ENCODE results near the gene CIAO3.
"Not testable (repeated sequence)": the region's sequence is repeated elsewhere in the genome, so short reads cannot be mapped to it uniquely, and the experiment has no call there.

CIAO3 gene

DNA sequence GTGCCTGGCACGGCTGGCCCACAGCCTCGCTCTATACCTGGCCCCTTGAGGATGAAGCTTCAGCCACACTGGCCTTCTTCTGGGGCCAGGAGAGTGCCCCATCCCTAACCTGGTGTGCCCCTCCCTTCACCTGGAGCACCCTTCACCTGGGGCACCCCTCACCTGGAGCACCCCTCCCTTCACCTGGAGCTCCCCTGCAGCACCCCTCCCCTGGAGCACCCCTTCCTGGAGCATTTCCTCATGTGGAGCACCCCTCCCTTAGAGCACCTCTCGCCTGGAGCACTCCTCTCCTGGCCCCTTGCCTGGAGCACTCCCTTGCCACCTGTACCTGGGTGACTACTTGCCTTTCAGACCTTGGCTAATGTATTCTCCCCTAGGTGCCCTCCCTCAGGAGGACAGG, 32.8 kb downstream of the CIAO3 start:
- DNase-seq = no peak

DNA sequence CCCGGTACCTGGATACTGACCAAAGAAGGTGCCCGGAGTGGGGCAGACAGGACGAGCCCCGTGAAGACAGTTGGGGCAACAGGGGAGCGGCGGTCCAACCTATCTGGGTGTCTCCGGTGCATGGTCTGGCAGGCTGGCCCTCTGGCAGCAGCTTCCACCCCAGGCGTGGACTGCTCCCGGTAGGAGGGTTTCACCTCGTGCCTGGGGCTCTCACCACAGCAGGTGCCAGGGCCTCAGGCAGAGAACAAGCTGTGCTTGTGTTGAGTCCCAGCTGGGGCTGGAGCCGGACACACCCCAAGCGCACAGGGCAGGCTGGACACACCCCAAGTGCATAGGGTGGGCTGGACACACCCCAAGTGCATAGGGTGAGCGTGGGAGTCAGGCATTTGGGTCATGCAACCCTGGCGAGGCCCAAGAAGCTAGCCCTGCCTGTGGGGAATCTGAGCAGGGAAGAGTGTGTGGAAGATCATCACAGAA, 33.7 kb downstream of the CIAO3 start:
- DNase-seq = no peak

DNA sequence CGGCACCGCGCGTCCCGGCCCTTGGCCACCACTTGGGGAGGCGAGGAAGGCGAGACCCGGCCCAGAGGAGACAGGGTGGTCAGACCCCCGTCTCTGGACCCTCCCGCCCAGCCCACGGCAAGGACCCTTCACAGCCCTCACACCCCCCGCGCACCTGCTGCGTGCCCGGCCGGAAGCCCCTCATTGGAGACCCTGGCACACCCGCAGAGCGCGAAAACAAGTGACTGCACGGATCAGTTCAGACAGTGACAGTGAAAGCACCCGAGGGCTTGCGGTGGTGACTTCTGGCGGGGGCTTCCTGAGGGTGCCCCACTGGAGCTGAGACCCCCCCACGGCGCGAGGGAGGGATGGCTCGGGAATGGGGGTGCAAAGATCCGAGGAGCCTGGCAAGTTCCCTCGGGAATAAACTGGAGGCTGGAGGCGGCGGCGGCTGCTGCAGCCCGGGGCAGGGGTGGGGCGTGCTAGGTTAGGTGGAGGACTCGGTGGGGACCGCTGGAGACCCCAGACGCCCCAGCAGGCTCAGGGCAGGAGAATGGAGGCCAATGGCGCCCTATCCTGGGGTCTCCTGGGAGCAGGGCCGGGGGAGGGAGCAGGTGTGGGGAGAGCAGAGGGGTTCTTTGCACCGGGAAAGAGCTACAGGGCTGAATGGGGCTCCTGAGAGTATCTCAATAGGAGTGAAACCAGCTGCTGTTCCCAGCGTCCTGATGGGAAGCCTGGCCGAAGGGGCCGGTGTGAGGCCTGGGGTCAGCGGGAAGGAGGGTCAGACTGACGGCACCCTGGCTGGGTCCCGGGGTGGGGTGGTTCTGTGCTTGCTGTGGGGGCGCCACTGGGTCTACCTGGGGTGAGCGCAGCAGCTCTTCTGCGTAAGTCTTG, 34.4 kb downstream of the CIAO3 start:
- no peak for DNase-seq

DNA sequence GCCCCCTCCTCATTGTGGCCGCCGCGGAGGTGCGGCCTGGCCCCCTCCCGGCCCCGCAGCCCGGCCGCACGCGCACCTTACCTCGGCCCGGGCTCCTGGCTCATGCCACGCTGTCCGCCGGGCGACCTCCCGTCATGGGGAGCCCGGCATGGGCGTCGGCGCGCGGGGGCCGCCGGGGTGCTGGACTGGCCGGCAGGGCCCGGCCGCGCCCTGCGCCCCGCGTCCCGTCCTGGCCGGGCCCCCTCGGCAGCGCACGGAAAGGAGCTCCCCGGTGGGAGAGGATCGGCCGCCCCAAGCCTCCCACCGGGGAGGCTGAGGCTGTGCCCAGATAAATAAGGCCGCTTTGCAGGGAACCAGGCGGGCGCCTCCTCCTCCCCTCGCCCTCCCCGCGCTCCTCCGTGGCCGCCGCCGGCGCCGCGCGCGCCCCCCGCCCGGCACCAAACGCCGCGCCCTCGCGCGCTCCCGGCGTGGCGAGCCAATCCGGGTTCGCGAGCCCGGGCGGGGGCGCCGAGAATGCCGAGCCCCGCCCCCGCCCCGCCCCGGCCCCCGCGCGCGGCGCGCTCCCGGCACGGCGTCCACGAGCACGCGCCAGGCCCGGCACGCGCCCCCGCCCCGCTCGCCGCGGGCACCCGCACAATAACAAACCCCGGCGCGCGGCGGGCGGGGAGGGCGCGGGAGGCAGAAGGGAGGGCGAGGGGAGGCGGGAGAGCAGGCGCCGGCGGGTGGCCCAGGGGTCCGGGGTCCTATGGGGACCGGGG, 35.2 kb downstream of the CIAO3 start, which contains the start of gene FBXL16:
Gene FBXL16 (minus strand): TSS at position 371 of the 758 bp plus-strand sequence. CDS start 8,396 bp downstream, outside the sequence.
- DNase-seq = no peak

DNA sequence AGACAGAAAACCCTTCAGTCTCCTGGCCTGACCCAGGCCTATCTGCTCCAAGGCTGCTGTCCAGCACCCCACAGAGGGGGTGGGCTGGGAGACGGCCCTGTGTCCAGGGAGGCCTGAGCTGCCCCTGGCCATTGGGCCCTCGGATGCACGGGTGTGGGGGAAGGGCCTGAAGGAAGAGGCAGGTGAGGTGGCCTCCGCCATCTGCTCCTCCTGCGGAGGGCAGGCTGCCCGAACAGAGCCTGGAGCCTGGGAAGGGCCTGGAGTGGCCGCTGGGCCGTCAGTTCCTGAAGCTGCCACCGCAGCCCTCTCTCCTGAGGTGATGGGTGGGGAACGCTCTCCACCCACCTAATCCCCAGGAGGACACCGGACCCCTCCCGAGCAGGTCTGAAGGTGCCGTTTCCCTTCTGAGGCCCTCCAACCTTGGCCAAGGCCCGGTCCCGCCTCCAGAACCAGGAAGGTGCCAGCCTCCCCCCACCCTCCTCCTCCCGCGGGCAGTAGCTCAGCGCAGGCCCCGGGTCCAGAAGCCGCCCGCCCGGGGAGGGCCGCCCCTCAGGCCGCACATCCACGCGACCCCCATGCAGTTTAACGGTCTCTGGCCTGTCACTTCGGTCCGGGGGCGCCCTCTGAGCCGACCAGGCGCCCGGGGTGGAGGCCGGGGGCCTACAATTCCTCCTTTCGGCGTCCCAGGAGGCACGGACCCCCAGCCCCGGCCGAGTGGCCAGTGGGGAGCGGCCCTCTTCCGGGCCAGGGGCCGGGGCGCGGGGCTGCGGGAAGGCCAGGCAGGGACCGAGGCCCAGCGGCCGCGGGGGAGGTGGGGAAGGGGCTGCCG, 36.0 kb downstream of the CIAO3 start:
- DNase-seq = no peak

DNA sequence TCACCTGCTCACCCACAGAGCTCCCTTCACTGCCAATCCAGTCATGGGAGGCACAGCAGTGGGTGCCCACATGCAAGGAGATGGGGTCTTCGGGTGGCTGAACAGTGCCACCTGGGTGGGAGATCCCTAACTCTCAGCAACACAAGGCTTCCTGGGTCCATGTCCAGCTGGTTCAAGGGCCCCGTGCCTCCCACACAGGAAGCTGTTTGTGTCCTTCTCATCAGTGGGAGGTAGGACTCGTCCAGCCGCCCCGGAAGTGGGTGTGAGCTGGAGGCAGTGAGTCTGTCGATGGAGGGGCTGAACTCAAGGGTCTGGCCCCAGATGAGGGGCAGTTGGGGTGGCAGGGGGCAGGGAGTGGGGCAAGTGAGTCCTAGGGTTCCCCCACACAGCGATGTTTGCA, 36.8 kb downstream of the CIAO3 start:
- DNase-seq = no peak

DNA sequence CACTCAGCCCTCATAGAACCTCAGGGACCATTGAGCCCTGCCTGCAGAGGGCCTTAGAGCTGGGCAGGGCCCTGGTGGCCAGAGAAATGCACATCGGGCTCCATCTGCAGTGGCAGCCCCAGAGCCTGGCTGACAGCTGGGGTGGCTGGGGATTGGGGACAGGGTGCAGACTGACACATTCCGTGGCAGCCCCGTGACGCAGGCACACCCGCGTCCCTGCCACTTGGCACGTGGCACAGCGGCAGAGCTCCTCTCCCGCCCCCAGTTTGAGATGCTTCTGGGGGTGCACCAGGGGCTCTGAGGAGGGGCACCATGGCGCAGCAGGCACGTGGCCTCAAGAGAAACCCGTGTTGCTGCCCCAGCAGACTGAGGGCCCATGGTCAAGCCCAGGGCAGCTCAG, 37.4 kb downstream of the CIAO3 start:
- DNase-seq = no peak

DNA sequence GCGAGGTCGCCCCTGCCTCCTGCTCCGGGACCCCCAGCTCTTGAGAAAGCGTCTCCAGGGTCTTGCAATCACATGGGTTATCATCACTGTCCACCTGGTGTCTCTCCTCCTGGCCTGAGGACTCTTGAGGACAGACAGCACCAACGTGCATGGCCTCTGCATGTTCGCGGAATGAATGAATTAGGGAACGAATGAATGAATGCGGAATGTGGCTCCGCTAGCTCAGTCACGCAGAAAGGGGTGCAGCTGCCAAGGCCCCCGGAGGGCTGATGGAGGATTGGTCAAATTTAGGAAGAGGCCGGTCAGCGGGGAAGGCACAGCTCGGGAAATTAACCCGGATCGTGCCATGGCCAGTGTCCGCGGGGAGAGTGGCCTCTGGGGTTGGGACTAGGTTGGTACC, 38.5 kb downstream of the CIAO3 start:
- DNase-seq = no peak

DNA sequence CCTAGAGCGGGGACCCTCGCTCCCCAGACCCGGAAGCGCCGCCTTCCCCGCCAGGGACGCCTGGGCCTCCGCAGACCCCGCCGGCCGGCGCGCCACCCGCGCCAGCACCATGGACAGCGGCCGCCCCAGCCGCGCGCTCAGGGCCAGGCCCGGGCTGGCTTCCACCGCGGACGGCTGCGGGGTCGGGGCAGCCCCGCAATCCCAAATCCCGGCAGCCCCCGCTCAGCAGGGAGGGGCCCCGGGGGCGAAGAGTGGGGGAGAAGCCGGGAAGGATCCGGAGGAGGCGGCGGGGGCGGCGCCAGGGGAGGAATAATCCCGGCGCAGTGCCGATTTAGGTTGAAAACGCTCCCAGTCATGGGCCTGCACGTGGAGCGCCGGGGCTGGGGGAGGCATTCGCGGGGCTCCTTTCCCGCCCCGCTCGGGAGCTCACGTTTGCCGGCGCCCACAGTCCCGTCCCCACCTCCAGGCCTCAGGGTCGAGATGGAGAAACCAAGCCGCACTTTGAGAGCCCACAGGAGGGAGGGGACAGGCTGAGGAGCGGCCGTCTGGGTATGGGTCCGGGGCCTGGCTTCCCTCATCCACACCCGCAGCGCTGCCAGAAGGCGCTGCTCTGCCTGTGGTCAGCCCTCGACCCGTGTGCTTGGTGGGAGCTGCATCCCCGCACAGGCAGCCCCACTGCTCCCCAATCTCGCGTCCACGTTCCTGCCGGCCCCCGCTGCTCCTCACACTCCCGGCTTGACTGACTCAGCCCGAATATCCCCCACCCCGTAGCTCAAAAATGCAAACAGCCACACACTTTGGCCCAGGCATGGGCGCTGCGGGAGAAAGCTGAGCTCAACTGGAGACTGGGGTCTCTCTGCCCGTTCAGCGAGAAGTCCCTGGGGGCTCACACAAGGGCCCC, 39.9 kb downstream of the CIAO3 start:
- DNase-seq = no peak

DNA sequence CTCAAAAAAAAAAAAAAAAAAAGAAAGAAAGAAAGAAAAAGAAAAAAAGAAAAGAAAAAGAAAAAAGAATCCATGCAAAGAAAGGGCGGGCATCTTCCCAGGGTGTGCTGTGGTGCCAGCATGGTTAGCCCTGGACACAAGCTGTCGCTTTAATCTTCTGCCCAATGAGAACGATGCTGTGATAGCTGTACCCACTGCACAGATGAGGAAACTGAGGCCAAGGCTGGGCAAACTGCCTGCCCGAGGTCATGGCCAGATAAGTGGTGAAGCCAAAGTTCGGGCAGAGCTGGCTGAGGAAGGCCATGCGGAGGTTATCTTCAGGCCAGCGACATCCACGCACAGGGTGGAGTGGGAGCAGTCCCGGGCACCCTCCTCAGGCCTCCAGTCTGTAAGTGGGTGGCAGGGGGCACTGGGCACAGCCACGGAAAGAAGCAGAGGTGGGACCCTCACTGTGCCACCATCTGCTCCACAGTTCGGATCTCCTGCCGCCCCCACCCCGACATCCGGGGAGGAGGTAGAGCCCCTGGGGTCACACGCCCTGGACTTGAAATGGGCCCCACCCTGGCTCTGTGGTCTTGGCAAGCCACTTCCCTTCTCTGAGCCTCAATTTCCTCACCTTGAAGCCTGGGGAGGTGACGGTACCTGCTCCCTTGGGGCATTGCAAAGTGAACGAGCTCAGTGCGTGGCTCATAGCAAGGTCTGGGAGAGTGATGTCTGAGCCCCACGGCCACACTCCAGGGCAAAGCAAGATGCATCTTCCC, 41.7 kb downstream of the CIAO3 start:
- no peak for DNase-seq

DNA sequence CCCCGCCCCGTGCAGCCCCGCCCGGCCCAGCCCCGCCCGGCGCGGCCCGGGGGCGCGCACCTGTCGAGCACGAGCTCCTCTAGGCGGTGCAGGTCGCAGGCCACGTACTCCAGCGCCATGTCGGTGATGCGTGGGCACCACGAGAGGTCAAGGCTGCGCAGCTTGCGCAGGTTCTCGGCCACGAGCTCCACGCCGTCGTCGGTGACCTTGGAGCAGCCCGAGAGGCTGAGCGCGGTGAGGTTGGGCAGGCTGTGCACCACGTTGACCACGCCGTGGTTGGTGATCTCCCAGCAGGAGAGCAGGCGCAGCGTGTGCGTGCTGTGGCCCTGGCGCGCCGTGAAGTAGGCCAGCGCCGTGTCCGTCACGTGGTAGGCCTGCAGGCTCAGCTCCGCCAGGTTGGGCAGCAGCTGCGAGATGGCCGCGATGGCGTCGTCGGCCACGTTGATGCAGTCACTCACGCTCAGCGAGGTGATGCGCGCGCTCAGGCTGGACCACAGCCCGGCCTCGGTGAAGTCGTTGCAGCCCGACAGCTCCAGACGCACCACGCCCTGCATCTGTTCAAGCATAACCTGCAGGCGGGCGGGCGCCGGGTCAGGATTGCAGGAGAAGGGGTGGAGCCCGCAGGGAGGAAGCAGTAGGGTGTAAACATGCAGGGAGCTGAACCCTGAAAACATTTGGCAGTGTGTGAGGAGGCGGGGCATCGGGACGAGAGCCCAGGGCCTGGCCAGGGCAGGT, 45.3 kb downstream of the CIAO3 start:
- no peak for DNase-seq

DNA sequence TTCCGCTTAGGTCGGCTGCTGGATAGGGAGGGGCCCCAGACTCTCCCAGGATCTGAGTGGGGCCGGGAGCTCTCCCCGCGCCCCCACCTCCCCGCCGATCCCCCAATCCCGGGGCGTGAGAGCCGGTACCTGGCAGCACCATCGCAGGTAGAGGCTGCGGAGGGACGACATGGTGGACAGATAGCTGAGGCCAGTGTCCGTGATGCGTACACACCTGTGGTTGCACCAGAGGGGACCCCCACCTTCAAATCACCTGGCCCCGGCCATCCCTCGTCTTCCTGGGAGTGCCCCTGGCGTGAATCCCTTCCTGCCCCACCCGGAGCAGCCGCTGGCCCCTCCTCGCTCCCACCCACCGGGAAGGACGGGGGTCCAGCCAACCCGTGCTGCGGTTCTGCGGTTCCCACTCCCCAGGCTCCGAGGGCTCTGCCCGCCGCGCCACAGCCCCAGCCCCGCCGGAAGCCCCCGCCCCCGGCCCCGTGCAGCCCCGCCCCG, 45.9 kb downstream of the CIAO3 start:
- no peak for DNase-seq

DNA sequence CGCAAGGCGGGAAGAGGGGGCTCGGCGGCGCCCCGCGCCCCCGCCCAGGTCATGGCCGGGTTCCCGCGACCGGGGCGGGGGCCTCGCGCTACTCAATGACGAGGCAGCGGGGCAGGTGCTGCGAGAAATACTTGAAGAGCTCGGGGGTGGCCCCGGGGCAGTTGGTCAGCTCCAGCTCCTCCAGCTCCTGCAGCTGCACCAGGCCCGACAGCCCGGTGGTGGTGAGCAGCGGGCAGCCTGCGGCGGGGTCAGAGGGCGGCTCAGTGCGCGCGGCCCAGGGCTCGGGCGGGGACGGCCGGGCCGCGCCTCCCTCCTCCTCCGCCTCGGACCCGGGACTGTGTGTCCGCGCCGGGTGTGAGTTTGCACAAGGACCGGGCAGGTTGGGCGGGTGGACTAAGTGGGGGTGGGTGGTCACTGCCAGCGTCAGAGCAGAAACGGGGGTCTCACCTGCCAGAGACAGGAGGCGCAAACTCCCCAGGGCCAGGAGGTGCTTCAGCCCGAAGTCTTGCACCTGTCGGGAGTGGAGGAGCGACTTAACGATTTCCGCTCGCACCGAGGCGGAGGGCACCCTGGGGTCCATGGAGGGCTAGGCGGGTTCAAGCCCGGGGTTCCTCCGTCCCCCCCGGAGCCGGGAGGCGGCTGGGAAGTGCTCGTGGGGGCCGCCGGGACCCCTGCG, 46.5 kb downstream of the CIAO3 start:
- no peak for DNase-seq

DNA sequence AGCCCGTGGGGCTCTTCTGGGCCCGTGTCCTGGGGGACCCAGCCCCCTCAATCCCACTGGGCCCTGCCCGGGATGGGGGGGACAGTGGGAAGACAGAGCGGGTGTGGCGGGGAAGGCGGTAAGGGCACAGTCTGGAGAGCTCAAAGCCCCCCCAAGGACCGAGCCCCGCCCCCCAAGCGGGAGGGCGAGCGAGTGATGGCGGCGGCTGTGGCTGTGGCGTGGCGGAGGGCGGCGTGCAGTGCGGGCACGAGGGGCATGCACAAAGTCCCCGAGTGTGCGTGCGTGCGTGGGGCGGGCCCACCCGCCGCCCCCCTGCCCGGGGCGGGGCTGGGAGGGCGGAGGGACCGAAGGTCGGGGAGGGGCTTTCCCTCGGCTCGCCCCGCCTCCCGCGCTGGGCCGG, 47.0 kb downstream of the CIAO3 start:
- no peak for DNase-seq

DNA sequence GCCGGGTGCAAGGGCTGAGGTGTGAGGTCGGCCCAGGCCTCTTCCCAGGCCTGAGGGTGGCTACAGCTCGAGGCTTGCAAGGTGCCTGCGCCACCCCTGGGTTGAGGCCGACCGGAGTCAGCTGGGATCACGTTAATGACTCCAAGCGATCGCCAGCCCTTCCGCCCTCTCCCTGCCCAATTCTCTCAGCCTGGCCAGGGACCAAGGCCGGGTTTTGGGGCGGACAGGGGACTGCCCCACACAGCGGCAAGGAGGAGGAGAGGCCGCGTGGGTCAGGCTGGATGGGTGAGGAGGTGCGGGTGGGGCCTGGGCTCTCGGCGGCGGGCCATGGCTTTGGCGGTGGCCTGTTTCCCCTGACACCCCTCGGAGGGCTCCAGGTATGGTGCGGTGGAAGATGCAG, 47.4 kb downstream of the CIAO3 start:
- DNase-seq = no peak

DNA sequence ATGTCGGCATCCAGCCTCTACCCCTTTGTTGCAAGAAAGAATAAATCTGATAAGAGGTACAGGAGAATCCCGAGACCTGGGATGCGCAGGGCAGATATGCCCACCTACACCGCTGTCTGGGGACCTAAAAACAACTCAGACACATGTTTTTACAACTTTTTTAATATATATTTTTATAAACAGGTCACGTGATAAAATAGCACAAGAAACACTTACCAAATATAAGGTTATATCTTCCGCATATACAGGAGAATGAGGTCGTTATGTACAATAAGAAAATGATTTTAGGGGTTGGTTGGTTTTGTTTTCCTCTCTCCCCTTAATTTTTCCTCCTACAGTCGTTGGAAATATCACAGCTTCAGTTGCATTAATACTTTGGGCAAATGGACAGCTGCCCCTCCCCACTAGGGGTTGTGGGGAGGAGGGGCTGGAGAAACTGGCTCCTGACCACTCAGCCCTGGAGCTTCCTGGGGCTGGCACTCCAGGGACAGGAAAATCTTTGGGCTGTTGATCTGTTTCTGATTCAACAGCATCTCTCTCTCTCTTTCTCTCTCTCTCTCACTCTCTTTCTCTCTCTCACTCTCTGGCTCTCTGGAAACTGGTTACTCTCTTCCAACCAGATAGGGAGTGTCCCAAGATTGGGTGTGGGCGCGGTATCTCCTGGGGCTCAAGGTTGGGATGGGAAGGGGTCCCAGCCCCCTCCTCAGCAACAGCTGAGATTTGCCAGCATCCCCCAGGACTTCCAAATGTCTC, 48.3 kb downstream of the CIAO3 start:
- no peak for DNase-seq

DNA sequence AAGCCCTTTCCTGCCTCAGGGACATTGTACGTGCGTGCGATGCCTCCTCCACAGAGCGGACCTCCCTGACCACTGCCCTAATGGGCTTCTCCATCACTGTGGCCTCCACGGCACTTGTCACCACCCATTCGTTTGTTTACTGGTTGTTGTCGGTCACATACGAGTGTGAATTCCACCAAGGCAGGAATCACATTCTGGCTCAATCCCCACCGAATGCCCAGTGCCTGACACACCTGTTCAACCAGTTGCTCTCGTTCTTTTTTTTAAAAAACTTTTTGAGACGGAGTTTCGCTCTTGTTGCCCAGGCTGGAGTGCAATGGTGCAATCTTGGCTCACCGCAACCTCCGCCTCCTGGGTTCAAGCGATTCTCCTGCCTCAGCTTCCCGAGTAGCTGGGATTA, 49.6 kb downstream of the CIAO3 start:
- DNase-seq = not testable (repeated sequence)

DNA sequence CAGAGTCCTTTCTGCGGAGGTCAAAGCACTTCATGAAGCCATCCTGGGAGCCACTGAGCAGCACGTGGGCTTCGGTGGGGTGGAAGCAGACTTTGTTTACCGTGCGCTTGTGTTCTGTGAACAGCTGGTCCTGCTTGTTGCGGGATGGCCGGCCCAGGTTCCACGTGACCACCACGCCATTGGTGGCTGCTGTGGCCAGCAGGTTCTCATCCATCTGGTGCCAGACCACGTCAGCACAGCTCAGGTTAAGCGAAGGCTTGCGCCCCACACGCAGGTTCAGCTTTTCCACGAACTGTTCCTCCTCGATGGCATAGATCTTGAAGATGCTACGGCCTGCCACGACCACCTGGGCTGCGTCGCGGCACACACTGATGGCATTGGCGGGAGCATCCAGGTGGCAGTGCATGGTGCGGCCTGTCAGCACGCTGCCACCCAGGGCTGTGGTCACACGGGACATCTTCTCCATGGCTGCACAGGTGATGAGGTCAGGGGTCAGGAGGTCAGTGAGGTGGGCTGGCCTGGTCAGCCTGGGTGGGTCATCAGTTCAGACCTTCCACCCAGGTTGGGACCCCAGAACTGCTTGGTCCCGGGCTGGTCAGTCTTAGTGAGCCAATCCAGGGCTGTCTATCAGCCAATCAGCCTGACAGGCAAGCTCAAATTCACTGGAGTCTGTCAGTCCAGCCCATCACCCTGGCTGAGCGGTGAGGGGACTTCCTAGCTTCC, 51.5 kb downstream of the CIAO3 start:
- DNase-seq = no peak

Measured in amniotic stem cell (primary cell).